Stimulated activated CD8-positive, alpha-beta memory T cell treated with anti-CD3 and anti-CD28 coated beads, Interleukin-2, amount 100 ng/mL, for 48 hours (primary cell): ENCODE results near the gene IMMT.
"Not testable (repeated sequence)": the region's sequence is repeated elsewhere in the genome, so short reads cannot be mapped to it uniquely, and the experiment has no call there.

ENCODE experiments used
- DNase-seq, 2 donors: peaks; one replicate each; pipeline ENCODE4 v3.0.0-alpha.2; 2020; ENCODE audit warnings: low read depth in 2 of 2

Gene IMMT

DNA sequence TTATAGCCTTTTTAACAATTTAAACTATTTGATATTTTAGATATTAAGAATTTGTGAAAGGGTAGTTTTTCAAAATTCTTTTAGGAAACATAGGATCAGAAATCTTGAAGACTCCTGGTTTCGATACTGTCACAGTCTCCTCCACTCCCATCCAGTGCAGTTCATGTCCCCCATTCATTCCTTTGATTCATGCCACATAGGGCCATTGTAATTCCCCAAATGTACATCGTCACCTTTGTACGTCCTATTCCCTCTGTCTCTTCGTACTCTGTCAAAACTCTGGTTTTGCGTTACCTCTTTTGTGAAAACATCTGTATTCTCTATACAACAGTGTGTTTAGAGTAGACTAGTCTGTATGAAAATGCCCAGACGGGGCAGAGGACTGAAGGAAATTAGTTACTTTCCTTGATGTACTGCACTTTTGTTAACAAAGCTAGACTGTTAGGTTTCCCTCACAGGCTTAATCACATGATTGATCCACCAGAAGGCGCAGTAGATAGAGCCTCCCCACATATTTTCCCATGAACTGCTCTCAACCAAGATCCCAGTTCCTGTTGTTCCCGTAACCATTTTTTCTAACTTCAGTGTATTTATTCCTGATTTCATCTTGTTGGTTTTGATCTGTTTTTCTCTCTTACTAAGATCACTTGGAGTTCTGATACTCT, 6.5 kb upstream of the IMMT start:
- DNase-seq = no peak

DNA sequence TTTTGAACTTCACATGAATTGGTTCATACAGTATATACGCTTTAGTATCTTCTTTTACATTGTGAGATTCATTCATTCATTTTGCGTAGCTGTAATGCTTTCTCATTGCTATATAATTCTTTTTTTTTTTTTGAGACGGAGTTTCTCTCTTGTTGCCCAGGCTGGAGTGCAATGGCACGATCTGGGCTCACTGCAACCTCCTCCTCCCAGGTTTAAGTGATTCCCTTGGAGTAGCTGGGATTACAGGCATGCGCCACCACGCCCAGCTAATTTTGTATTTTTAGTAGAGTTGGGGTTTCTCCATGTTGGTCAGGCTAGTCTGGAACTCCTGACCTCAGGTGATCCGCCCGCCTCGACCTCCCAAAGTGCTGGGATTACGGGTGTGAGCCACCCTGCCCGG, 5.3 kb upstream of the IMMT start:
- not testable (repeated sequence) for DNase-seq

DNA sequence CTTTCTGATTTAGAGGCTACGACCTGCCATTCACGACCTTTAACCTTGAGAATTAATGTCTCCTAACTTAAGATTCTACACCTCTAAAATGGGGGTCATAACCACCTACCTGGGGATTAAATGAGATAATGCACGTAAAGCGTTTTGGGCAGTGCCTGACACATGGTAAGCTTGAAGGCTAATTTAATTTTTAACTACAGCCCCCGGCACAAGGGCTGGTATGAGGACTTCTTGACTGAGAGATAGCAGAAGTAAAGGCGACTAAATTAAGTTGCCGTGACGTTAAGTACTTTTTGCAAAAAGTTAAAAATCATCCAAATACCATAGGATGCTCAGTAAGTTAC, 4.5 kb upstream of the IMMT start:
- no peak for DNase-seq

DNA sequence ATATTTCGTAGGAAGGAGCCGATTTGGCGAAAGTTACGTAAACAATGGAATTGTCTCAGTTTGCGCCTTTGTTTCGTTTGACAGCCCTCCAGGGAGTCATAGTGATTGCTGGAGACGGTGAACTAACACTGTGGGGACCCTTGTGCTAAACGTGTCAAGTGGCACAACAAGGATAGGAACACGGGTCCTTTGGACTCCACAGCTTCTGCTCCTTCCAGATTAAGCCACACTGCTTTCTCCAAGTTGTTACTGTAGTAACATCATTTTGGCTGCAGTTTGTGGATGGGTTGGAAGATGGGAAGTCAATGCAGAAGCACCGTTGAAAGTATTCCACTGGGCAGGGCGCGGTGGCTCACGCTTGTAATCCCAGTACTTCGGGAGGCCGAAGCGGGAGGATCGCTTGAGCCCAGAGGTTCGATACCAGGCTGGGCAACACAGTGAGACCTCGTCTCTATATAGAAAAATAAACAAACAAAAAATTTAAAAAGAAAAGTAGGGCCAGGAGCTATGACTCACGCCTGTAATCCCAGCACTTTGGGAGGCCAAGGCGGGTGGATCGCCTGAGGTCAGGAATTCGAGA, 636 bp upstream of the IMMT start:
- no peak for DNase-seq

GRCh38 chr2:86194751-86195054, 559 bp downstream of the IMMT start:
- no peak for DNase-seq

GRCh38 chr2:86193901-86194567, 1.2 kb downstream of the IMMT start:
- no peak for DNase-seq

DNA sequence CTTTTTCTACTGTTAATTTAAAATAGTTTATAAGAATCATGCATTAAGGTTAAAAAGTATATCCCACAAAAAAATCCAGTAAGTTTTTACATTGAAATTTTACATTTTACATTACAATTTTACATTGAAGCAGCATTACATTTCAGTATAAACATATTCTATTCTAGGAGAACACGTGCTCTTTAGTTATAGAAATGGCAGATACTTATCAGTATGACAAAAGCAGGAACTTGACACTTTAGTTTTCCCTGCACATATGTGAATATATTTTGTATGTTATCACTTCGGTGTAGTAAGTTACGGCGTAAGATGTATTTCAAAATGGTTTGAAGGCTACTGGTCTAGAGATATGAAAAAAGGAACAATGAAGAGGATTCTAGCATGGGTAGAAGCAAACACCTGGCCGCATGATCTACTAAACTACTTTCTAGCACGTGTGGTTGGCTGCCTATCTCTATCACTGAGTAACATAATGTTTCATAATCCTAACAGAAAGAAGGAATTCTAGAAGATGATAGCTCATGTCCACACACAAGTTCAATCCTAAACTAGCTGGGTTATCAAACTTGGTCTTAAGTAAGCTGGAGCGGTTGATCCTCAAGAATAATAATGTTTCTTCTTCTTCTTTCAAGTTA, 5.4 kb downstream of the IMMT start:
- no peak for DNase-seq

DNA sequence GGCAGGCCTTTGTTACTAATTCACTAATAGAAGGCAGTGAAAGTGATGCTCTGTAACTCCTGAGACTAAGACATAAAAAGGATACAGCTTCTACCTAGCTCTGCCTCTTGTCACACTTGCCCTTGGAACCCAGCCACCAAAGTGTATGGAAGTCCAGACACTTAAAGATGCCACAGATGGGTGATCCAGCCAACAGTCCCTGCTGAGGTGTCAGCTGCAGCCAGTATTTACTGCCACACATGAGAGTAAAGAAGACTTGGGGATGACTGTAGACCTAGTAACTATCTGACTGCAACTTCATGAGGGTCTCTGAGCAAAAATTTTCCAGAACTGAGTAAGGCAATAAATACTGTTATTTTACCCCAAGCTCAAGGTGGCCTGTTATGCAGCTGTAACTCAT, 8.8 kb downstream of the IMMT start:
- no peak for DNase-seq

GRCh38 chr2:86185517-86186212, 9.6 kb downstream of the IMMT start:
- DNase-seq = no peak

DNA sequence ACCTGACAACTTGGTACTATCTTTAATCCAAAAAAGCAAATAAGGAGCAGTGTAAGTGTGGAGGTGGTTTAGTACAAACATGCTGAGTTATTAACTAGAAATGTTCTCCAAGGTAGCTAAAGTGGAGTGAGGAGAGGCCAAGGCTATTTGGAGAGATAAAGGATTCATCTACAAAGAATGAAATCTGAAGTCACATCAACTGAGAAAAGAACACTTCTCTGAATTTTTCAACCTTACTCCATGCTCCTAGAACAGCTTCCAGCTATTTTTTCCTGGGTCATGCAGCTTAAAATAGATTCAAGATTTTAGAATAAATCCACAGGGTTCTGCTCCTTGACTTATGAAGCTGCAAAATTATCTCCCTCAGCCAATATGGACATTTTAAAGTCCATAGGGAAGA, 18.7 kb downstream of the IMMT start:
- DNase-seq = no peak

- no peak for DNase-seq
Observed at GRCh38 chr2:86175828-86176227, 19.4 kb downstream of the IMMT start.

DNA sequence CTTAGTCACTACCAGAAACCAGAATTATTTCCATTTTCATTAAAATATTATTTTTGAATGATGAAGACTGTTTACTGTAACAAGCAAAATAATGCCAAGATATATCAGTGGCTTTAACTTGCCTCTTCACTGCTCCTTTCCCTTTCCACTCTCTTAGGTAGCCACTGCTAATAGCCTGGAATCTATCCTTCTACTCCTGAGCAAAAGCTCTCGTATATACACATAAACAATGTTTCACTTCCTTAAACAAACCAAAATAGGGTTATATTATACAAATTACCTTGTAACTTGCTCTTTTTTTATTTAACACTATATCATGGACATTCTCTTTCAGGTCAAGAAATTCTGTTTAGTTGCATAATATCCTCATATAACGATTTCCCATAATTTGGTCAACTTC, 20.8 kb downstream of the IMMT start:
- no peak for DNase-seq

DNA sequence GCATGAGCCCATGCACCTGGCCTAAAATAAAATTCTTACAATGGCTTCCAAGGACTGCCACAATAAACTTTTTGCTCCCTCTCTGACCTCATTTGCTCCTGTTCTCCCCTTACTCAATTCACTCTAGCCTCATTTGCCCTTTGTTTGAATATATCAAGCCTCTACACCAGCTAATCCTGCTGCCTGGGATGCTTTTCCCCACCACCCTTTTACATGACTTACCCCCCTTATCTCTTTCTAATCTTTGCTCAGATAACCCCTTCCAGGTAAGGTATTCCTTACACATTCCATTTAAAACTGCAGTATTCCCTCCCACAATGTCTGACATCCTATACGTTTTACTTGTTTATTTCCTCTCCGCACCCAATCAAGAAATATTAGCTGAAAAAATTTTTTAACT, 22.7 kb downstream of the IMMT start:
- no peak for DNase-seq

DNA sequence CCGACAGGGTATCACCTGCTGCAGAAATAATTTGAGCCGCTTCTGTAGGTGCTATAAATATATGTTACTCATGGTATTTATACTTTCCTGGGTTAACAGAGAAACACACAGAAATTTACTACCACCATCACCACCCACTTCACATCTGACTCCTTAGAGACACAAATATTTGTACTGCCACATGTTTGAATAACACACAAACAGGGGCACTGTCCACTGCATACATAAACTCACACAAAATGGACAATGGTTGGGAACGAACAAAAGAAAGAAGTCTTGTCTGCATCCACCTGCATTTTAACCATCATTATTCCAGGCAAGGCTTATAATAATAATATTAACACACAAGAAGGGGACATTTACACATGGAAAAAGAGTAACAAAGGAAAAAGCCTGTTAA, 24.0 kb downstream of the IMMT start:
- DNase-seq = no peak

DNA sequence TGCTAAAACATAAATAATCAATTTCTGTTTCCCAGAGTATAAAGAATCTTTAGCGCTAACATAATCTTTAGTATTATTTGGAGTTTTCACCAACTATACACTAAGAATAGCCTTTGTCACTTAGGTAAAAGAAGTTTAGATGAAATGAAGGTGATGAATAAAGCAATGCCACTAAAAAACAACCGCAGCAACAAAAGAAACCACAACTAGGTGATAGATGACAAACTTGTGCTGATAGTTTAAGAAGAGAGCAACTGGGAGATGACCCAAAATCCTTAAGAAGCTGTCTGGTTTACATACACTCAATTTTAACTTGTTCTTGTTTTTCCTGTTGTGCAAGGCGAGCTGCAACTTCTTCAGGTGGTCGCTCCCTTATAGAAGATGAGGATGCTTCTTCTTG, 24.8 kb downstream of the IMMT start:
- no peak for DNase-seq

GRCh38 chr2:86160156-86160952, 34.9 kb downstream of the IMMT start:
- DNase-seq = no peak

- DNase-seq = no peak
Observed at GRCh38 chr2:86158286-86158685, 37.0 kb downstream of the IMMT start.

- no peak for DNase-seq
Observed at GRCh38 chr2:86157009-86157556, 38.2 kb downstream of the IMMT start.

GRCh38 chr2:86150502-86150901, 44.8 kb downstream of the IMMT start:
- DNase-seq = no peak

DNA sequence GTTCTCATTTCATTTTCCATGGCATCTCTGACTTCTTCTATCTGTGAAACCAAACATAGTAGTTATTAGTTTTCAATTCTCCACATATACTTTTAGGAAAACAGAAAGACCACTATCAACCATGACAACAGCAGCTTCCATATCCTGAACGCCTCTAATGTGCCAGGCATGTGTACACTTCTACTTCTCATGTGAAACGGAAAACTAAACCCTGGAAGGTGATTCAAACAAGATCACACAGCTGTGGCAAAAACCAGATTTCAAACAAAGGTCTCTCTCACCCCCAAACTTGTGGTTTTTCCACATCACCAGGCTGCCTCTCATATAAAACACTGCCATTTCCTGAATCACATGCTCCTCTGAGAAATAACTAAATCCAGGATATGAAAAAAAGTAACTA, 47.5 kb downstream of the IMMT start:
- no peak for DNase-seq

- no peak for DNase-seq
Observed at GRCh38 chr2:86143926-86144685, 51.2 kb downstream of the IMMT start.
